IPS-15b (cell line): ENCODE data around the gene SURF1.

Experiments
- H3K27me3 ChIP-seq: one replicate; pipeline ENCODE4 v1.6.1; 2013; ENCODE audit warnings: low read length; ENCODE audit not compliant: control insufficient read depth, insufficient read depth
- H3K36me3 ChIP-seq: one replicate; pipeline ENCODE4 v1.6.1; 2013; ENCODE audit warnings: low read length; ENCODE audit not compliant: control insufficient read depth, insufficient read depth
- H3K4me1 ChIP-seq: one replicate; pipeline ENCODE4 v1.6.1; 2013; ENCODE audit warnings: mild to moderate bottlenecking, low read length; ENCODE audit not compliant: control insufficient read depth, insufficient read depth
- H3K4me3 ChIP-seq: one replicate; pipeline ENCODE4 v1.5.1; 2013; ENCODE audit warnings: low read depth, low read length
- H3K9ac ChIP-seq: one replicate; pipeline ENCODE4 v1.6.1; 2013; ENCODE audit warnings: low read depth, mild to moderate bottlenecking, low read length
- H3K9me3 ChIP-seq: one replicate; pipeline ENCODE4 v1.6.1; 2013; ENCODE audit warnings: mild to moderate bottlenecking, low read length; ENCODE audit not compliant: control insufficient read depth, insufficient read depth

Gene SURF1

GRCh38 chr9:133347515-133347984 lies 8.7 kb downstream of the SURF1 start:
- no peaks in the 10 kb centered on the region for H3K27me3 ChIP-seq
- no peaks in the 10 kb centered on the region for H3K9me3 ChIP-seq
- peak overlapping the region; percentile 99 for H3K4me3 ChIP-seq
- H3K4me1 ChIP-seq, result no peaks in the 10 kb centered on the region
- peak overlapping the region; percentile 88 for H3K9ac ChIP-seq
- peaks cover 79% of the 10 kb centered on the region for H3K36me3 ChIP-seq

GRCh38 chr9:133346021-133346785 lies 10.1 kb downstream of the SURF1 start:
- no peaks in the 10 kb centered on the region for H3K4me1 ChIP-seq
- peaks cover 74% of the 10 kb centered on the region for H3K36me3 ChIP-seq
- peak overlapping the region; percentile 66 for H3K9ac ChIP-seq
- no peaks in the 10 kb centered on the region for H3K27me3 ChIP-seq
- H3K9me3 ChIP-seq, result no peaks in the 10 kb centered on the region
- peak overlapping the region; percentile 99 for H3K4me3 ChIP-seq

- Histone ChIP-seq H3K9me3 (no peaks in the 10 kb centered on the region), H3K27me3 (no peaks in the 10 kb centered on the region), H3K4me1 (no peaks in the 10 kb centered on the region), H3K36me3 (peaks cover 74% of the 10 kb centered on the region), H3K4me3 (no peak overlapping the region), H3K9ac (no peak overlapping the region)
These were observed 10.7 kb downstream of the SURF1 start for GRCh38 chr9:133345596-133345995.

GRCh38 chr9:133344979-133345378 lies 11.3 kb downstream of the SURF1 start:
- Histone ChIP-seq H3K36me3 (peaks cover 74% of the 10 kb centered on the region), H3K4me3 (no peak overlapping the region), H3K4me1 (no peaks in the 10 kb centered on the region), H3K9me3 (no peaks in the 10 kb centered on the region), H3K9ac (no peak overlapping the region), H3K27me3 (no peaks in the 10 kb centered on the region)

GRCh38 chr9:133344071-133344470 lies 12.2 kb downstream of the SURF1 start:
- H3K4me1 ChIP-seq, result no peaks in the 10 kb centered on the region
- H3K9ac ChIP-seq, result no peak overlapping the region
- no peak overlapping the region for H3K4me3 ChIP-seq
- peaks cover 70% of the 10 kb centered on the region for H3K36me3 ChIP-seq
- no peaks in the 10 kb centered on the region for H3K9me3 ChIP-seq
- H3K27me3 ChIP-seq, result no peaks in the 10 kb centered on the region

- H3K27me3 ChIP-seq, result no peaks in the 10 kb centered on the region
- no peak overlapping the region for H3K9ac ChIP-seq
- no peaks in the 10 kb centered on the region for H3K9me3 ChIP-seq
- H3K36me3 ChIP-seq, result peaks cover 63% of the 10 kb centered on the region
- H3K4me3 ChIP-seq, result no peak overlapping the region
- no peaks in the 10 kb centered on the region for H3K4me1 ChIP-seq
These were observed 13.7 kb downstream of the SURF1 start for GRCh38 chr9:133342570-133342969.

- peaks cover 63% of the 10 kb centered on the region for H3K36me3 ChIP-seq
- no peaks in the 10 kb centered on the region for H3K4me1 ChIP-seq
- no peaks in the 10 kb centered on the region for H3K9me3 ChIP-seq
- H3K9ac ChIP-seq, result no peak overlapping the region
- no peak overlapping the region for H3K4me3 ChIP-seq
- H3K27me3 ChIP-seq, result no peaks in the 10 kb centered on the region
These were observed 14.2 kb downstream of the SURF1 start for GRCh38 chr9:133342069-133342406.

- Histone ChIP-seq H3K9ac (no peak overlapping the region), H3K4me1 (no peaks in the 10 kb centered on the region), H3K27me3 (no peaks in the 10 kb centered on the region), H3K36me3 (peaks cover 63% of the 10 kb centered on the region), H3K4me3 (no peak overlapping the region), H3K9me3 (no peaks in the 10 kb centered on the region)
These were observed 14.8 kb downstream of the SURF1 start for GRCh38 chr9:133341369-133342068.

- Histone ChIP-seq H3K9ac (no peak overlapping the region), H3K9me3 (no peaks in the 10 kb centered on the region), H3K4me1 (no peaks in the 10 kb centered on the region), H3K27me3 (no peaks in the 10 kb centered on the region), H3K36me3 (peaks cover 58% of the 10 kb centered on the region), H3K4me3 (no peak overlapping the region)
These were observed 15.4 kb downstream of the SURF1 start for GRCh38 chr9:133340916-133341315.

GRCh38 chr9:133340256-133340655 lies 16.0 kb downstream of the SURF1 start:
- Histone ChIP-seq H3K9ac (no peak overlapping the region), H3K36me3 (peaks cover 51% of the 10 kb centered on the region), H3K4me1 (no peaks in the 10 kb centered on the region), H3K27me3 (no peaks in the 10 kb centered on the region), H3K4me3 (no peak overlapping the region), H3K9me3 (no peaks in the 10 kb centered on the region)

GRCh38 chr9:133339641-133340040 lies 16.6 kb downstream of the SURF1 start:
- Histone ChIP-seq H3K9ac (no peak overlapping the region), H3K4me1 (peaks cover 2% of the 10 kb centered on the region), H3K9me3 (no peaks in the 10 kb centered on the region), H3K36me3 (peaks cover 45% of the 10 kb centered on the region), H3K27me3 (no peaks in the 10 kb centered on the region), H3K4me3 (no peak overlapping the region)
